ENCODE results near the gene RPS8.

GRCh38 chr1:44803312-44804095 lies 28.2 kb downstream of the RPS8 start:
- TF ChIP-seq, protein P1, sequence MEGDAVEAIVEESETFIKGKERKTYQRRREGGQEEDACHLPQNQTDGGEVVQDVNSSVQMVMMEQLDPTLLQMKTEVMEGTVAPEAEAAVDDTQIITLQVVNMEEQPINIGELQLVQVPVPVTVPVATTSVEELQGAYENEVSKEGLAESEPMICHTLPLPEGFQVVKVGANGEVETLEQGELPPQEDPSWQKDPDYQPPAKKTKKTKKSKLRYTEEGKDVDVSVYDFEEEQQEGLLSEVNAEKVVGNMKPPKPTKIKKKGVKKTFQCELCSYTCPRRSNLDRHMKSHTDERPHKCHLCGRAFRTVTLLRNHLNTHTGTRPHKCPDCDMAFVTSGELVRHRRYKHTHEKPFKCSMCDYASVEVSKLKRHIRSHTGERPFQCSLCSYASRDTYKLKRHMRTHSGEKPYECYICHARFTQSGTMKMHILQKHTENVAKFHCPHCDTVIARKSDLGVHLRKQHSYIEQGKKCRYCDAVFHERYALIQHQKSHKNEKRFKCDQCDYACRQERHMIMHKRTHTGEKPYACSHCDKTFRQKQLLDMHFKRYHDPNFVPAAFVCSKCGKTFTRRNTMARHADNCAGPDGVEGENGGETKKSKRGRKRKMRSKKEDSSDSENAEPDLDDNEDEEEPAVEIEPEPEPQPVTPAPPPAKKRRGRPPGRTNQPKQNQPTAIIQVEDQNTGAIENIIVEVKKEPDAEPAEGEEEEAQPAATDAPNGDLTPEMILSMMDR (IDR thresholded peaks at IDR 0.05; ENCODE audit: low read depth, low read length, missing input control), result no peak
- TF ChIP-seq REST (IDR thresholded peaks at IDR 0.05), result no peak
